Thymus (tissue), 11 donors: ENCODE results near the gene RDH13. TPM values are rescaled to one million over a fixed set of nuclear protein-coding genes. Genes with fewer than 3 reads are reported as not detected.
"Not testable (repeated sequence)": the region's sequence is repeated elsewhere in the genome, so short reads cannot be mapped to it uniquely, and the experiment has no call there.

ENCODE experiments used
- DNase-seq, 9 donors: peaks; one replicate each; pipeline ENCODE4 v3.0.0-alpha.2; 2013; ENCODE audit warnings: low spot score in 9 of 9, low read depth in 6 of 9, missing footprints in 1 of 9
- H3K27ac ChIP-seq, 2 donors: one replicate each; pipeline ENCODE4 v1.5.1; 2013; ENCODE audit warnings: control low read depth in 1 of 2, low read depth in 1 of 2, low read length in 1 of 2, mild to moderate bottlenecking in 1 of 2, moderate library complexity in 1 of 2
- H3K27me3 ChIP-seq, 2 donors: one replicate each; pipeline ENCODE4 v1.5.1; 2013; ENCODE audit warnings: low read length in 1 of 2; ENCODE audit not compliant: control insufficient read depth in 2 of 2, insufficient read depth in 1 of 2
- H3K36me3 ChIP-seq, 2 donors: one replicate each; pipeline ENCODE4 v1.5.1; 2013; ENCODE audit warnings: low read length in 1 of 2, mild to moderate bottlenecking in 1 of 2, moderate library complexity in 1 of 2; ENCODE audit not compliant: control insufficient read depth in 2 of 2, insufficient read depth in 2 of 2
- H3K4me1 ChIP-seq, 2 donors: one replicate each; pipeline ENCODE4 v1.5.1; 2013; ENCODE audit warnings: low read length in 2 of 2; ENCODE audit not compliant: control insufficient read depth in 2 of 2, insufficient read depth in 2 of 2
- H3K4me3 ChIP-seq, 2 donors: one replicate each; pipeline ENCODE4 v1.5.1; 2013; ENCODE audit warnings: low read length in 2 of 2, control low read depth in 1 of 2, mild to moderate bottlenecking in 1 of 2
- H3K9me3 ChIP-seq, 2 donors: one replicate each; pipeline ENCODE4 v1.5.1; 2013; ENCODE audit warnings: low read length in 1 of 2, mild to moderate bottlenecking in 1 of 2; ENCODE audit not compliant: control insufficient read depth in 2 of 2, insufficient read depth in 1 of 2
- WGBS: extraction: QIAGEN DNeasy Blood & Tissue Kit; methylation state at CpG from one replicate; pipeline ENCODE4 v1.1.7; 2013; 5-methylcytosine and 5-hydroxymethylcytosine counted together
- polyA plus RNA-seq: library from polyadenylated mRNA; stranded (reverse); fragments of 200-250 nt; gene quantifications from one replicate; pipeline ENCODE4 v1.2.3, GENCODE V29; 2013
- total RNA-seq: library from RNA; stranded (reverse); fragments of 120-200 nt; gene quantifications from one replicate; pipeline ENCODE4 v1.2.4, GENCODE V29; 2013
- donor health status: healthy.

RDH13 gene
- total and polyA plus RNA-seq, 2 donors: 6.2 to 6.5 TPM

- H3K27ac ChIP-seq: no peak overlapping the region
- 79% methylated on average over 8 of the region's 8 CpGs for WGBS
- H3K9me3 ChIP-seq: no peaks in the 10 kb centered on the region
- H3K4me1 ChIP-seq: peaks cover 0 to 6% of the 10 kb centered on the region in 2 donors
- DNase-seq: no peak
- H3K27me3 ChIP-seq: peaks cover 9 to 65% of the 10 kb centered on the region in 2 donors
- H3K36me3 ChIP-seq: no peaks in the 10 kb centered on the region
- no peak overlapping the region for H3K4me3 ChIP-seq
Observed at GRCh38 chr19:55071129-55071502, 8.2 kb upstream of the RDH13 start.

DNA sequence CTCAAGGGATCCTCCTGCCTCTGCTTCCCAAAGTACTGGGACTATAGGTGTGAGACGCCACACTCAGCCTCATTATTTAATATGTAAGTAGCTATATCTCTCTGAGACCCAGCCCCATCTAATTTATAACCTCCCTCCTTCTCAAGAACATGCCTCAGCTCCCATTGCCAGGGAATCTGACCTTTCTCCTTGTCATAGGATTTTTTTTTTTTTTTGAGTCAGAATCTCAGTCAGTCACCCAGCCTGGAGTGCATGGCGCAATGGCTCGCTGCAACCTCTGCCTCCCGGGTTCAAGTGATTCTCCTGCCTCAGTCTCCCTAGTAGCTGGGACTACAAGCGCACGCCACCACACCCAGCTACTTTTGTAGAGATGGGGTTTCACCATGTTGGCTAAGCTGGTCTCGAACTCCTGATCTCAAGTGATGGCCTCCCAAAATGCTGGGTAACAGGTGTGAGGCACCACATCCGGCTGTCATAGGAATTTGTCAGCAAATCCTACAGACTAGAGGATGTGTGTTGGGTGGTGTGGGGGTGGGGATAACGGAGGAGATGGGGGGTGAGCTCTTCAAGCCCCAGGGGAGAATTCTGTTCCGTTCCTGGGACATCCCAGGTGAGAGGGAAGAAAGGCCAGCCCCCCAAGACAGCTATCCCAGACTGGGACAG is 7.6 kb upstream of the RDH13 start:
- H3K27ac ChIP-seq: no peak overlapping the region

DNA sequence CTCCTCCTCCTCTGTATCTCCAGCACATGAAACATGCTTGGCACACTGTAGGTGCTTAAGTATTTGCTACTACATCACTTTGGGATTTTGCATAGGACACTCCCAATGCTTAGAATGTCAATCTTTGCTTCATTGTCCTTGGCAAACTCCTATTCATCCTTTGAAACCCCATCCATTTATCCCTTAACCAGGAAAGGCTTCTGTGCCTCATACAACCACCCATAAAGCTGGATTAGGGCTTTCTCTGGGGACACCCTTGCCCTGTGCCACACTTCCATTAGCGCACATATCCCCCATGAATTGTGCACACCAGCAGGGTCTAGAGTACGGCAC is 6.9 kb upstream of the RDH13 start:
- Histone ChIP-seq H3K27ac (no peak overlapping the region), H3K4me3 (no peak overlapping the region), H3K36me3 (no peaks in the 10 kb centered on the region), H3K27me3 (peaks cover 9 to 60% of the 10 kb centered on the region in 2 donors), H3K4me1 (peaks cover 0 to 6% of the 10 kb centered on the region in 2 donors), H3K9me3 (no peaks in the 10 kb centered on the region)
- DNase-seq: no peak
- 100% methylated on average over 2 of the region's 2 CpGs for WGBS

More for the DNA sequence above, 7.6 kb upstream of the RDH13 start:
- H3K4me3 ChIP-seq: no peak overlapping the region
- no peaks in the 10 kb centered on the region for H3K36me3 ChIP-seq
- no peak for DNase-seq
- peaks cover 9 to 65% of the 10 kb centered on the region in 2 donors for H3K27me3 ChIP-seq
- 88% methylated on average over 10 of the region's 10 CpGs for WGBS
- H3K9me3 ChIP-seq: no peaks in the 10 kb centered on the region
- H3K4me1 ChIP-seq: peaks cover 0 to 6% of the 10 kb centered on the region in 2 donors

GRCh38 chr19:55068950-55069864 is 6.3 kb upstream of the RDH13 start:
- Histone ChIP-seq H3K4me1 (peaks cover 0 to 6% of the 10 kb centered on the region in 2 donors), H3K4me3 (no peak overlapping the region), H3K36me3 (no peaks in the 10 kb centered on the region), H3K27ac (no peak overlapping the region), H3K27me3 (peaks cover 9 to 60% of the 10 kb centered on the region in 2 donors), H3K9me3 (no peaks in the 10 kb centered on the region)
- no peak for DNase-seq
- WGBS: 6% methylated on average over 30 of the region's 30 CpGs

- H3K27me3 ChIP-seq: peaks cover 9 to 64% of the 10 kb centered on the region in 2 donors
- H3K27ac ChIP-seq: no peak overlapping the region
- no peaks in the 10 kb centered on the region for H3K36me3 ChIP-seq
- peaks cover 0 to 2% of the 10 kb centered on the region in 2 donors for H3K9me3 ChIP-seq
- 40% methylated on average over 3 of the region's 3 CpGs for WGBS
- DNase-seq: no peak
- H3K4me3 ChIP-seq: no peak overlapping the region
- peaks cover 0 to 6% of the 10 kb centered on the region in 2 donors for H3K4me1 ChIP-seq
Observed at GRCh38 chr19:55067869-55068268, 4.9 kb upstream of the RDH13 start.

GRCh38 chr19:55066107-55066709 is 3.3 kb upstream of the RDH13 start:
- Histone ChIP-seq H3K4me1 (peaks cover 5 to 11% of the 10 kb centered on the region in 2 donors), H3K9me3 (peaks cover 0 to 2% of the 10 kb centered on the region in 2 donors), H3K36me3 (no peaks in the 10 kb centered on the region), H3K4me3 (no peak overlapping the region), H3K27me3 (peaks cover 9 to 54% of the 10 kb centered on the region in 2 donors), H3K27ac (no peak overlapping the region)
- WGBS: 27% methylated on average over 2 of the region's 2 CpGs
- no peak for DNase-seq

DNA sequence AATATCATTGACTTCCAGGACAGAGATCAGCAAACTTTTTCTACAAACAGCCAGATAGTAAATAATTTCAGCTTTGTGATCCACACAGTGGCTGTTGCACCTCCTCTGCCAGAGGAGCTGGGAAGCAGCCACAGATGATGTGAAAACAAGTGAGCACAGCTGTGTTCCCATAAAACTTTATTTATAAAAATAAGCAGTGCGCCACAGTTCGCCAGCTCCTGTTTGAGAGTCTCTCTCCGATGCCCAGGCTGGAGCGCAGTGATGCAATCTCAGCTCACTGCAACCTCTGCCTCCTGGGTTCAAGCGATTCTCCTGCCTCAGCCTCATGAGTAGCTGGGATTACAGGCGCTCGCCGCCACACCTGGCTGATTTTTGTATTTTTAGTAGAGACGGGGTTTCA is 2.6 kb upstream of the RDH13 start:
- H3K27ac ChIP-seq: not testable (repeated sequence)

DNA sequence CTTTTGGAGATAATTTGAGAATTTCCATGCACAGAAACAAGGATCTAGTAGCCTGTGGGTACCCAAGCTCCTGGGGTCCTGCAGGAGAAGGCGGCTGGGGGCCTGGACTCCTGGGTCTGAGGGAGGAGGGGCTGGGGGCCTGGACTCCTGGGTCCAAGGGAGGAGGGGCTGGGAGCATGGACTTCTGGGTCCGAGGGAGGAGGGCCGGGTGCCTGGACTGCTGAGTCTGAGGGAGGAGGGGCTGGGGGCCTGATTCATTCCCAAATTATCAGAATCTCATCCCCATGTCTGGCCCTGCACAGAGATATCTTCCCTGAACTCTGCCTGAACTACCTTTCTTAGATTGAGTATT is 520 bp upstream of the RDH13 start:
- H3K4me3 ChIP-seq: peak overlapping the region in 1 of 2 donors; percentile 57
- peaks cover 0 to 2% of the 10 kb centered on the region in 2 donors for H3K9me3 ChIP-seq
- H3K27ac ChIP-seq: no peak overlapping the region
- H3K4me1 ChIP-seq: peaks cover 5% of the 10 kb centered on the region in 2 donors
- H3K36me3 ChIP-seq: peaks cover 0 to 7% of the 10 kb centered on the region in 2 donors
- peaks cover 0 to 30% of the 10 kb centered on the region in 2 donors for H3K27me3 ChIP-seq
- WGBS: 89% methylated on average over 3 of the region's 3 CpGs
- DNase-seq: no peak

More for the DNA sequence above, 2.6 kb upstream of the RDH13 start:
- peaks cover 9 to 47% of the 10 kb centered on the region in 2 donors for H3K27me3 ChIP-seq
- H3K4me1 ChIP-seq: peaks cover 5 to 11% of the 10 kb centered on the region in 2 donors
- H3K4me3 ChIP-seq, DNase-seq, H3K9me3 ChIP-seq, H3K36me3 ChIP-seq: not testable (repeated sequence)
- 90% methylated on average over 9 of the region's 9 CpGs for WGBS

- 96% methylated on average over 9 of the region's 9 CpGs for WGBS
Observed at GRCh38 chr19:55060287-55060686, 2.7 kb downstream of the RDH13 start.

More at GRCh38 chr19:55060287-55060686, 2.7 kb downstream of the RDH13 start:
- not testable (repeated sequence) for H3K9me3 ChIP-seq, H3K4me1 ChIP-seq, H3K4me3 ChIP-seq, H3K27ac ChIP-seq, H3K27me3 ChIP-seq, DNase-seq
- H3K36me3 ChIP-seq: peaks cover 12 to 22% of the 10 kb centered on the region in 2 donors
